Measurements from ENCODE around the gene FADS2. TPM values are rescaled to one million over a fixed set of nuclear protein-coding genes. Genes with fewer than 3 reads are reported as not detected.

The FADS2 gene
- total and polyA plus RNA-seq, 9 of the 15 experiments (the other 6 are each of a cell fraction or from before 2014, with no cell fraction given): 2.9 to 42.8 (median 16.2) TPM

DNA sequence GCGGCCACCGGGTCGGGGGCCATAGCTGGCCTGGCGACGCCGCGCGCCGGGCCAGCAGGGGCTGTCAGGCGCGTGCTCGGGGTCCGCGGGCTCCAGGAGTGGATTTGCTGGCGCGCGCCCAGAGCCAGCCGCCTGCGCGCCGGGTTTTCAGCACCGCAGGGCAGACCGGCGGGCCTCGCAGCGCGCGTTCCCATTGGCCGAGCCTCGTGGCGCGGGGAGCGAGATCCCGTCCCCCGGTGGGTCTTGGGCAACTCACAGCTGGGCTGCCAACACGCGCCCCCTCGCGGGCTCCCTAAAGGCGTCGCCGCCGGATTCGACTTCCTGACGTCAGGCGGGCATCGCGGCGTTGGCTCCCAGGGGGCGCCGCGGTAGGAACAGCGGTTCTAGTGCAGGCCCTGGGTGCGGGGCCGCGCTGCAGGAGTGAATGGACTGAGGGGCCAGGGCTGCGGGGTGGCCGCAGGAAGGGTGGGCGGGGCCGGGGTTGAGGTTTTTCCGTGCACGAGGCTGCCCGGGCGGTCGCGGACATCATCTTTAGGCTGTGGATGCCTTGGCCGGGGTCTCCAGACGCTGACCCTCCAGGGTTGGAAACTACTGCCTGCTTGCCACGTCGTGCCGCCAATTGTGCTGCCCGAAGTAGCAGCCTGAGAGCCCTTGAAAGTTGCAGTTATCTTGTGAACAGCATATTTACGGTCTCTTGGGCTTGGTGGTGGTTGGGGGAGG lies 11.2 kb upstream of the FADS2 start, which contains the start of gene FADS1 (continued):
- TF ChIP-seq, protein P1, sequence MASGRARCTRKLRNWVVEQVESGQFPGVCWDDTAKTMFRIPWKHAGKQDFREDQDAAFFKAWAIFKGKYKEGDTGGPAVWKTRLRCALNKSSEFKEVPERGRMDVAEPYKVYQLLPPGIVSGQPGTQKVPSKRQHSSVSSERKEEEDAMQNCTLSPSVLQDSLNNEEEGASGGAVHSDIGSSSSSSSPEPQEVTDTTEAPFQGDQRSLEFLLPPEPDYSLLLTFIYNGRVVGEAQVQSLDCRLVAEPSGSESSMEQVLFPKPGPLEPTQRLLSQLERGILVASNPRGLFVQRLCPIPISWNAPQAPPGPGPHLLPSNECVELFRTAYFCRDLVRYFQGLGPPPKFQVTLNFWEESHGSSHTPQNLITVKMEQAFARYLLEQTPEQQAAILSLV (tag; IDR thresholded peaks at IDR 0.05): peak; percentile 16; the same call in 1 of the 2 replicates
- TF ChIP-seq MCM5 (IDR thresholded peaks at IDR 0.05; ENCODE audit: low read depth): no peak
- TF ChIP-seq HCFC1 (IDR thresholded peaks at IDR 0.05; ENCODE audit: low read depth, low read length): peak; percentile 63
- TF ChIP-seq SMAD4 (CRISPR knock-in tag; conservative IDR thresholded peaks at IDR 0.05): peak; percentile 93
- TF ChIP-seq EHMT2 (IDR thresholded peaks at IDR 0.05): no peak
- TF ChIP-seq SMARCC2 (IDR thresholded peaks at IDR 0.05; ENCODE audit: low read depth): no peak
- TF ChIP-seq SMAD3 (CRISPR knock-in tag; conservative IDR thresholded peaks at IDR 0.05): peak; percentile 54; the same call in 1 of the 2 replicates
- no peak for TF ChIP-seq COPS2 (conservative IDR thresholded peaks at IDR 0.05)
- peak; percentile 44; the same call in 1 of the 2 replicates for TF ChIP-seq ZNF644 (tag; IDR thresholded peaks at IDR 0.05; ENCODE audit: low read depth)
- TF ChIP-seq ZFPM2 (CRISPR knock-in tag; IDR thresholded peaks at IDR 0.05): no peak
- TF ChIP-seq ZNF197 (CRISPR knock-in tag; IDR thresholded peaks at IDR 0.05; ENCODE audit: low read depth): peak; percentile 89
- no peak for TF ChIP-seq SAFB2 (IDR thresholded peaks at IDR 0.05; ENCODE audit: borderline replicate concordance, low read depth, low read length, severe bottlenecking)
- TF ChIP-seq ZNF586 (CRISPR knock-in tag; conservative IDR thresholded peaks at IDR 0.05): no peak
- TF ChIP-seq TEAD1 (CRISPR knock-in tag; IDR thresholded peaks at IDR 0.05): peak; percentile 25 to 89; a peak in 3 of 4 replicates
- TF ChIP-seq, protein P2, sequence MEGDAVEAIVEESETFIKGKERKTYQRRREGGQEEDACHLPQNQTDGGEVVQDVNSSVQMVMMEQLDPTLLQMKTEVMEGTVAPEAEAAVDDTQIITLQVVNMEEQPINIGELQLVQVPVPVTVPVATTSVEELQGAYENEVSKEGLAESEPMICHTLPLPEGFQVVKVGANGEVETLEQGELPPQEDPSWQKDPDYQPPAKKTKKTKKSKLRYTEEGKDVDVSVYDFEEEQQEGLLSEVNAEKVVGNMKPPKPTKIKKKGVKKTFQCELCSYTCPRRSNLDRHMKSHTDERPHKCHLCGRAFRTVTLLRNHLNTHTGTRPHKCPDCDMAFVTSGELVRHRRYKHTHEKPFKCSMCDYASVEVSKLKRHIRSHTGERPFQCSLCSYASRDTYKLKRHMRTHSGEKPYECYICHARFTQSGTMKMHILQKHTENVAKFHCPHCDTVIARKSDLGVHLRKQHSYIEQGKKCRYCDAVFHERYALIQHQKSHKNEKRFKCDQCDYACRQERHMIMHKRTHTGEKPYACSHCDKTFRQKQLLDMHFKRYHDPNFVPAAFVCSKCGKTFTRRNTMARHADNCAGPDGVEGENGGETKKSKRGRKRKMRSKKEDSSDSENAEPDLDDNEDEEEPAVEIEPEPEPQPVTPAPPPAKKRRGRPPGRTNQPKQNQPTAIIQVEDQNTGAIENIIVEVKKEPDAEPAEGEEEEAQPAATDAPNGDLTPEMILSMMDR (IDR thresholded peaks at IDR 0.05 in 2 of 3, conservative IDR thresholded peaks at IDR 0.05 in 1 of 3; ENCODE audit: insufficient read depth in 2 of 3, low read depth in 1 of 3, low read length in 3 of 3): peak; percentile 72 to 93 (median 89)
- TF ChIP-seq, protein P3, sequence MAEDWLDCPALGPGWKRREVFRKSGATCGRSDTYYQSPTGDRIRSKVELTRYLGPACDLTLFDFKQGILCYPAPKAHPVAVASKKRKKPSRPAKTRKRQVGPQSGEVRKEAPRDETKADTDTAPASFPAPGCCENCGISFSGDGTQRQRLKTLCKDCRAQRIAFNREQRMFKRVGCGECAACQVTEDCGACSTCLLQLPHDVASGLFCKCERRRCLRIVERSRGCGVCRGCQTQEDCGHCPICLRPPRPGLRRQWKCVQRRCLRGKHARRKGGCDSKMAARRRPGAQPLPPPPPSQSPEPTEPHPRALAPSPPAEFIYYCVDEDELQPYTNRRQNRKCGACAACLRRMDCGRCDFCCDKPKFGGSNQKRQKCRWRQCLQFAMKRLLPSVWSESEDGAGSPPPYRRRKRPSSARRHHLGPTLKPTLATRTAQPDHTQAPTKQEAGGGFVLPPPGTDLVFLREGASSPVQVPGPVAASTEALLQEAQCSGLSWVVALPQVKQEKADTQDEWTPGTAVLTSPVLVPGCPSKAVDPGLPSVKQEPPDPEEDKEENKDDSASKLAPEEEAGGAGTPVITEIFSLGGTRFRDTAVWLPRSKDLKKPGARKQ (CRISPR knock-in tag; IDR thresholded peaks at IDR 0.05): no peak
- TF ChIP-seq MCM3 (IDR thresholded peaks at IDR 0.05): no peak
- TF ChIP-seq ESRRA (IDR thresholded peaks at IDR 0.05; ENCODE audit: borderline replicate concordance, low read depth): no peak; the same call in 1 of the 2 replicates
- TF ChIP-seq MAFF (IDR thresholded peaks at IDR 0.05; ENCODE audit: low read length): no peak
- TF ChIP-seq TCF7 (IDR thresholded peaks at IDR 0.05; ENCODE audit: borderline replicate concordance): peak; percentile 27; the same call in 1 of the 2 replicates
- TF ChIP-seq, protein P4, sequence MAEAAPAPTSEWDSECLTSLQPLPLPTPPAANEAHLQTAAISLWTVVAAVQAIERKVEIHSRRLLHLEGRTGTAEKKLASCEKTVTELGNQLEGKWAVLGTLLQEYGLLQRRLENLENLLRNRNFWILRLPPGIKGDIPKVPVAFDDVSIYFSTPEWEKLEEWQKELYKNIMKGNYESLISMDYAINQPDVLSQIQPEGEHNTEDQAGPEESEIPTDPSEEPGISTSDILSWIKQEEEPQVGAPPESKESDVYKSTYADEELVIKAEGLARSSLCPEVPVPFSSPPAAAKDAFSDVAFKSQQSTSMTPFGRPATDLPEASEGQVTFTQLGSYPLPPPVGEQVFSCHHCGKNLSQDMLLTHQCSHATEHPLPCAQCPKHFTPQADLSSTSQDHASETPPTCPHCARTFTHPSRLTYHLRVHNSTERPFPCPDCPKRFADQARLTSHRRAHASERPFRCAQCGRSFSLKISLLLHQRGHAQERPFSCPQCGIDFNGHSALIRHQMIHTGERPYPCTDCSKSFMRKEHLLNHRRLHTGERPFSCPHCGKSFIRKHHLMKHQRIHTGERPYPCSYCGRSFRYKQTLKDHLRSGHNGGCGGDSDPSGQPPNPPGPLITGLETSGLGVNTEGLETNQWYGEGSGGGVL (CRISPR knock-in tag; IDR thresholded peaks at IDR 0.05): no peak
- peak; percentile 94 for TF ChIP-seq CEBPG (CRISPR knock-in tag; IDR thresholded peaks at IDR 0.05)
- TF ChIP-seq CEBPG (tag; conservative IDR thresholded peaks at IDR 0.05 in 1 of 2, IDR thresholded peaks at IDR 0.05 in 1 of 2): peak; percentile 77 to 95
